NB4 (cell line): ENCODE measurements around the gene NT5C1A.

Source experiments
- DNase-seq: peaks from one replicate; pipeline ENCODE4 v3.0.0; 2010; ENCODE audit warnings: low read depth
- H3K4me3 ChIP-seq: one replicate; pipeline ENCODE4 v1.5.1; 2011; ENCODE audit warnings: mild to moderate bottlenecking, low read depth, low read length, moderate library complexity
- MYC ChIP-seq: IDR thresholded peaks from 2 replicates; pipeline ENCODE4 v1.6.1; 2011; ENCODE audit warnings: low read depth, low read length
- TF ChIP-seq, protein P1 (sequence below): IDR thresholded peaks from one replicate; pipeline ENCODE4 v1.5.1; 2012; ENCODE audit warnings: low read depth, low read length

The NT5C1A gene

DNA sequence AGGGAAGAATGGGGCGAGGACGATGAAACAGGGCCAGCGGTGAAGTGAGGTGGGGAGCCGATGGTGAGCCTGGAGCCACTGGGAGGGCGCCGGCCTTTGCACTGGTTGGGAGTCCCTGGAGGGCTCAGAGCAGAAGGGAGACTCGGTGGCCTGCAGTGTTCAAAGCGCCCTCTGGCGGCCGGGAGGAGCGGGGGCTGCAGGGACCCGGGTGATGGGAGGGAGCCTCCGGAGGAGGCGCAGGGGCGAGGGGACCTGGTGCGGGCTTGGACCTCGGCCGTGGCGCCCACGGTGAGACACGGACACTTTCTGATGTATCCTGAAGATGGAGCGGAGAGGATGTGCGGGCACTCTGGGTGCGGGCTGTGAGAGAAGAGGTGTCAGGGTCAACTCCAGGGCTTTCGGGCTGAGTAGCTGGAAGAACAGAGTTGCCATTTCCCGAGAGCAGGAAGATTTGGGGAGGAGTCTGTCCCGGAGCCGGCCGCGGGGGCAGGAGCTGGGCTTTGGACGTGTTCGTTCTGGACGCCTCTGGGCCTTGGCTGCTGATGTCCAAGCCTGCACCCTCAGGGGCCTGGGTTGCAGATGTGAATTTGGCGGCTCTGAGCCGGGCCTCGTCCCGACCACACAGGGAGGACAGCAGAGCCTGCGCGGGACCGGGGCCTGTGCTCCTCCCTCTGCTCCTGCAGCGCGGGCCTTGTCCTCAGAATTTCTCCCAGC, 62.1 kb downstream of the NT5C1A start:
- peak; percentile 71 for DNase-seq

More for the DNA sequence above, 62.1 kb downstream of the NT5C1A start:
- TF ChIP-seq MYC = no peak
- TF ChIP-seq, protein P1, sequence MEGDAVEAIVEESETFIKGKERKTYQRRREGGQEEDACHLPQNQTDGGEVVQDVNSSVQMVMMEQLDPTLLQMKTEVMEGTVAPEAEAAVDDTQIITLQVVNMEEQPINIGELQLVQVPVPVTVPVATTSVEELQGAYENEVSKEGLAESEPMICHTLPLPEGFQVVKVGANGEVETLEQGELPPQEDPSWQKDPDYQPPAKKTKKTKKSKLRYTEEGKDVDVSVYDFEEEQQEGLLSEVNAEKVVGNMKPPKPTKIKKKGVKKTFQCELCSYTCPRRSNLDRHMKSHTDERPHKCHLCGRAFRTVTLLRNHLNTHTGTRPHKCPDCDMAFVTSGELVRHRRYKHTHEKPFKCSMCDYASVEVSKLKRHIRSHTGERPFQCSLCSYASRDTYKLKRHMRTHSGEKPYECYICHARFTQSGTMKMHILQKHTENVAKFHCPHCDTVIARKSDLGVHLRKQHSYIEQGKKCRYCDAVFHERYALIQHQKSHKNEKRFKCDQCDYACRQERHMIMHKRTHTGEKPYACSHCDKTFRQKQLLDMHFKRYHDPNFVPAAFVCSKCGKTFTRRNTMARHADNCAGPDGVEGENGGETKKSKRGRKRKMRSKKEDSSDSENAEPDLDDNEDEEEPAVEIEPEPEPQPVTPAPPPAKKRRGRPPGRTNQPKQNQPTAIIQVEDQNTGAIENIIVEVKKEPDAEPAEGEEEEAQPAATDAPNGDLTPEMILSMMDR = peak; percentile 70
- H3K4me3 ChIP-seq = no peak overlapping the region
